Neutrophil (primary cell): ENCODE data around the gene BMP5.

Experiments
- H3K27ac ChIP-seq: fragments of 200-600 bp; sonication (generic); 2 replicates; pipeline ENCODE4 v1.5.1; 2016; ENCODE audit warnings: mild to moderate bottlenecking, moderate library complexity
- H3K27me3 ChIP-seq: fragments of 200-600 bp; sonication (generic); 2 replicates; pipeline ENCODE4 v1.6.0; 2016; ENCODE audit warnings: mild to moderate bottlenecking
- H3K36me3 ChIP-seq: fragments of 200-600 bp; sonication (generic); 2 replicates; pipeline ENCODE4 v1.5.1; 2017
- H3K4me1 ChIP-seq, 2 experiments: fragments of 200-600 bp in 1 of 2; sonication (generic) in 1 of 2; 1 replicate in 1 of 2; 2 replicates in 1 of 2; pipeline versions ENCODE4 v1.5.1 to v1.6.1; 2013 to 2016; ENCODE audit warnings: low read depth in 1 of 2, low read length in 1 of 2, mild to moderate bottlenecking in 1 of 2, moderate library complexity in 1 of 2; ENCODE audit not compliant: control insufficient read depth in 1 of 2, insufficient read depth in 1 of 2
- H3K4me3 ChIP-seq, 2 experiments: fragments of 200-600 bp in 1 of 2; sonication (generic) in 1 of 2; 1 replicate in 1 of 2; 2 replicates in 1 of 2; pipeline ENCODE4 v1.5.1; 2013 to 2016; ENCODE audit warnings: low read depth in 1 of 2, low read length in 1 of 2, mild to moderate bottlenecking in 1 of 2, moderate library complexity in 1 of 2
- H3K9me3 ChIP-seq: fragments of 200-600 bp; sonication (generic); 2 replicates; pipeline ENCODE4 v1.5.1; 2016
- CTCF ChIP-seq: fragments of 200-600 bp; sonication (generic); IDR thresholded peaks from 2 replicates; pipeline ENCODE4 v1.5.1; 2016; ENCODE audit warnings: antibody characterized with exemption

The BMP5 gene

DNA sequence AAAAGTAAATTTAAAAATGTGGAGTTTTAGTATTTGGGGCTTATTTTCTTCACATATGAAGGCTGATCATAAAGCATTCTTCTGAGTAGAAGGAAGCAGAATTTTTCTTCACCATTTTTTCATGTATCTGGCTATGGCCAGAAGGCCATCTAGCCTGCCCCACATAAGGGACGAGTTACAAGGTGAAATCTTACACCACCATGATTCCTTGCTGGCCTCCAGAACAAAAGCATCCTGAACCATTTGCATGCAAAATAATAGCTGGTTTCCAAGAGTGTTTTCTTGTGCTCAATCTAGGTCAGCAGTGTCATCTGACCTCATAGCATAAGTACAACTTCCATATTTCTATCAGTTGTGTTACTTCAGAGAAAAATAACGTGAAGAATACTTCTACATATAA lies 93.1 kb downstream of the BMP5 start:
- no peaks in the 10 kb centered on the region for H3K4me1 ChIP-seq
- no peaks in the 10 kb centered on the region for H3K27me3 ChIP-seq
- H3K9me3 ChIP-seq, result no peaks in the 10 kb centered on the region
- TF ChIP-seq CTCF, result no peak
- H3K4me3 ChIP-seq, result no peak overlapping the region
- H3K36me3 ChIP-seq, result no peaks in the 10 kb centered on the region
- H3K27ac ChIP-seq, result no peak overlapping the region

DNA sequence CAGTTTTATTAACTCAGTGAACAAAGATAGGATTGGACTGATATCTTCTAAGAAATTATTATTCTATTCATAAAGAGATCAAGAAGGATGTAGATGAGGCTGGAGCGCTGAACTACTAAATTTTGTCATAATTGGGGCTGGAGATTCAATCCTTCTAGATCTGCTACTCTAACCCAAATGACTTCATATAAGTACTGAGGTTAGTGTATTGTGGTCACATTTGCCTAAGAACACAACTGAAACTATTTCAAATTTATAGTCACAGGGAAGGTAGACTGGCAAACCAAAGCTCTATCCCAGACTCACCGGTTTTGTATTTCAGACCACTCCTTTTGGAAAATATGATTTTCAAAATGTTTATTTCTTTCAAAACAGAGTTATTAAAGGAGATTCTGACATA lies 96.7 kb downstream of the BMP5 start:
- no peak for TF ChIP-seq CTCF
- Histone ChIP-seq H3K36me3 (no peaks in the 10 kb centered on the region), H3K27me3 (no peaks in the 10 kb centered on the region), H3K4me1 (no peaks in the 10 kb centered on the region), H3K27ac (no peak overlapping the region), H3K9me3 (no peaks in the 10 kb centered on the region), H3K4me3 (no peak overlapping the region)

DNA sequence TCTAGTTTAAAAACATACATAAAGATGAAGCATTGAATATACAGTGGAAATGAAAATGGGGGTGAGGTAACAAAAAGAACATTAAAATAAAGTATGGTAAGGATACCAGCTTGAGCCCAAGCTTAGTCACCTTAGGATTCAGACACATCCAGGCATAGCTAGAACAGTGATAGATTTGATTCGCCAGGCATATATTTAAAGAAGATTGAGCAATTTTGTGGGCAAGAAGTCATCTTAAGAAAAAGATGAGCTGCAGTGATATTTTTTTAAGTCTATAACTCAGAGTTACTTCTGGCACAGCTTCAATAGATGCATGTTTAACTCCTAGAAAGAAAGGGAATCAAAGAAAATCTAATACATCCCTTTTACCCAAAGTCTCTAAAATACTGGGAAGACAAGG lies 97.9 kb downstream of the BMP5 start:
- no peaks in the 10 kb centered on the region for H3K4me1 ChIP-seq
- no peaks in the 10 kb centered on the region for H3K27me3 ChIP-seq
- no peaks in the 10 kb centered on the region for H3K36me3 ChIP-seq
- no peak overlapping the region for H3K4me3 ChIP-seq
- TF ChIP-seq CTCF, result no peak
- H3K27ac ChIP-seq, result no peak overlapping the region
- H3K9me3 ChIP-seq, result no peaks in the 10 kb centered on the region

- H3K9me3 ChIP-seq, result no peaks in the 10 kb centered on the region
- TF ChIP-seq CTCF, result no peak
- H3K27me3 ChIP-seq, result no peaks in the 10 kb centered on the region
- H3K4me1 ChIP-seq, result no peaks in the 10 kb centered on the region
- H3K4me3 ChIP-seq, result no peak overlapping the region
- no peaks in the 10 kb centered on the region for H3K36me3 ChIP-seq
- H3K27ac ChIP-seq, result no peak overlapping the region
These were observed 99.3 kb downstream of the BMP5 start for GRCh38 chr6:55776113-55776512.

DNA sequence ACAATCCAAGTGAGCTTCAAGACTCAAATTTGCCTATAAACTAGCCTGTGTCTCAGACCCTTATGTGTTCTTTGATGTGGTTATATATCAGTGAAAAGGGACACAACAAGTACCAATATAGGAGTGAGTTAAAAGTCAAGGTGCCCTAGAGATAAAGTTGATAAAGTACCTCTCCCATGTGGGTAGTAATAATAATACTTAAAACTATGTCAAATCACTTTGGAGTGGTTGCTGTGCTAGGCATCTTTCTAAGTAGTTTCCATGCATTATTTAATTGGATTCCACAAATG lies 100.4 kb downstream of the BMP5 start:
- Histone ChIP-seq H3K27me3 (no peaks in the 10 kb centered on the region), H3K36me3 (no peaks in the 10 kb centered on the region), H3K4me3 (no peak overlapping the region), H3K4me1 (no peaks in the 10 kb centered on the region), H3K9me3 (no peaks in the 10 kb centered on the region), H3K27ac (no peak overlapping the region)
- TF ChIP-seq CTCF, result no peak

GRCh38 chr6:55774286-55775028 lies 100.9 kb downstream of the BMP5 start:
- no peaks in the 10 kb centered on the region for H3K4me1 ChIP-seq
- TF ChIP-seq CTCF, result no peak
- H3K36me3 ChIP-seq, result no peaks in the 10 kb centered on the region
- no peaks in the 10 kb centered on the region for H3K9me3 ChIP-seq
- no peak overlapping the region for H3K27ac ChIP-seq
- no peak overlapping the region for H3K4me3 ChIP-seq
- H3K27me3 ChIP-seq, result no peaks in the 10 kb centered on the region
